ENCODE results near the gene FADS2. TPM values are rescaled to one million over a fixed set of nuclear protein-coding genes. Genes with fewer than 3 reads are reported as not detected.
A peak's percentile ranks its signal among the peaks of the same experiment; 100 is the strongest.

FADS2 gene
- total and polyA plus RNA-seq, 9 of the 15 experiments (the other 6 are each of a cell fraction or from before 2014, with no cell fraction given) = 2.9 to 42.8 (median 16.2) TPM

DNA sequence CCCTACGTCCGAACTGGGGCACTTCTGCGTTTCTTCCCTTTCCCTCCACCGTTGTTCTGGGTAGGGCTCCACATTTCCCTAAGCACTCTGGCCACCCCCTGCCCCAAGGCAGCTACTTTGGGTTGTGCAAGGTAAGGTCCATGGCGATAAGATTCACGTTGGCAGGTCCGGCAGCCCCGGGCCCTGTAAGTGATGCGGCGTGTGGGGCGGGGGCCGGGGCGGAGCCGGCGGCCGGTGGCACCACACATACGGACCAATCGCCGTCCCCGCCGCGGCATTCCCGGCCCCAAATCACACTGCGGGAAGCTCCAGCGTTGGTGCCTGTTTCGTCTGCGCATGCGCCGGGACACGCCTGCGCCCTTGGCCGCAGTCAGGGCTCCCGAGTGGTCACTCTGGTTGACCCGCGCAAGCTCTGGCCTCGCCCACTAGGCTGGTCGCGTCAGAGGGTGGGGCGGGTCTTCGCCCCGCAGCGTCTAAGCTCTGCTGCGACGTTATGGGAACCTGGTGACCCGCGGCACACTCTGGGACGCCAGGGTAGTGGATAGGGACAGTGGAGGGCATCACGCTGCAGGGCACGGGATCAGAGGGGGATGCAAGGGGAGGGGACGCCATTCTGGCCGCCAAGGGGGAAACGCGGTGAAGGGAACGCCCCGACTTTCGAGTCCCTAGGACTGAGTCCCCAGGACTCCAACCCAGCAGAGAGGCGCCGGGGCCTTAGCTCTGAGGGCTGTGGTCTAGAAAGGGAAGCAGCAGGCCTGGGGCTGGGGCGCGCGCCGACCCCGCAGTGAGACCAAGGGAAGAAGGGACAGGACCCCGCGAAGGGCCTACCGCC is 12.9 kb upstream of the FADS2 start (continued):
- peak; percentile 54; the same call in 1 of the 2 replicates for TF ChIP-seq ZNF589 (CRISPR knock-in tag; IDR thresholded peaks at IDR 0.05; ENCODE audit: low read depth)
- TF ChIP-seq MAZ (CRISPR knock-in tag; conservative IDR thresholded peaks at IDR 0.05 in 1 of 2, IDR thresholded peaks at IDR 0.05 in 1 of 2) = peak in 1 of 2 experiments; percentile 84; a peak in 3 of 4 replicates
- TF ChIP-seq ZNF75A (CRISPR knock-in tag; IDR thresholded peaks at IDR 0.05) = 0 out of 2 replicates have a peak, but pooled peaks have one; percentile 37
- no peak for TF ChIP-seq ZNF644 (tag; IDR thresholded peaks at IDR 0.05; ENCODE audit: low read depth)
- TF ChIP-seq, protein P1, sequence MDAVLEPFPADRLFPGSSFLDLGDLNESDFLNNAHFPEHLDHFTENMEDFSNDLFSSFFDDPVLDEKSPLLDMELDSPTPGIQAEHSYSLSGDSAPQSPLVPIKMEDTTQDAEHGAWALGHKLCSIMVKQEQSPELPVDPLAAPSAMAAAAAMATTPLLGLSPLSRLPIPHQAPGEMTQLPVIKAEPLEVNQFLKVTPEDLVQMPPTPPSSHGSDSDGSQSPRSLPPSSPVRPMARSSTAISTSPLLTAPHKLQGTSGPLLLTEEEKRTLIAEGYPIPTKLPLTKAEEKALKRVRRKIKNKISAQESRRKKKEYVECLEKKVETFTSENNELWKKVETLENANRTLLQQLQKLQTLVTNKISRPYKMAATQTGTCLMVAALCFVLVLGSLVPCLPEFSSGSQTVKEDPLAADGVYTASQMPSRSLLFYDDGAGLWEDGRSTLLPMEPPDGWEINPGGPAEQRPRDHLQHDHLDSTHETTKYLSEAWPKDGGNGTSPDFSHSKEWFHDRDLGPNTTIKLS (IDR thresholded peaks at IDR 0.05; ENCODE audit: borderline replicate concordance, low read depth) = peak; percentile 68
- no peak for TF ChIP-seq TEAD2 (tag; IDR thresholded peaks at IDR 0.05)
- TF ChIP-seq NR2C2 (CRISPR knock-in tag; IDR thresholded peaks at IDR 0.05) = no peak; the same call in 1 of the 2 replicates
- TF ChIP-seq NR2C2 (tag; IDR thresholded peaks at IDR 0.05) = peak; percentile 80
- TF ChIP-seq, protein P2, sequence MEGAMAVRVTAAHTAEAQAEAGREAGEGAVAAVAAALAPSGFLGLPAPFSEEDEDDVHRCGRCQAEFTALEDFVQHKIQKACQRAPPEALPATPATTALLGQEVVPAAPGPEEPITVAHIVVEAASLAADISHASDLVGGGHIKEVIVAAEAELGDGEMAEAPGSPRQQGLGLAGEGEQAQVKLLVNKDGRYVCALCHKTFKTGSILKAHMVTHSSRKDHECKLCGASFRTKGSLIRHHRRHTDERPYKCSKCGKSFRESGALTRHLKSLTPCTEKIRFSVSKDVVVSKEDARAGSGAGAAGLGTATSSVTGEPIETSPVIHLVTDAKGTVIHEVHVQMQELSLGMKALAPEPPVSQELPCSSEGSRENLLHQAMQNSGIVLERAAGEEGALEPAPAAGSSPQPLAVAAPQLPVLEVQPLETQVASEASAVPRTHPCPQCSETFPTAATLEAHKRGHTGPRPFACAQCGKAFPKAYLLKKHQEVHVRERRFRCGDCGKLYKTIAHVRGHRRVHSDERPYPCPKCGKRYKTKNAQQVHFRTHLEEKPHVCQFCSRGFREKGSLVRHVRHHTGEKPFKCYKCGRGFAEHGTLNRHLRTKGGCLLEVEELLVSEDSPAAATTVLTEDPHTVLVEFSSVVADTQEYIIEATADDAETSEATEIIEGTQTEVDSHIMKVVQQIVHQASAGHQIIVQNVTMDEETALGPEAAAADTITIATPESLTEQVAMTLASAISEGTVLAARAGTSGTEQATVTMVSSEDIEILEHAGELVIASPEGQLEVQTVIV (CRISPR knock-in tag; IDR thresholded peaks at IDR 0.05; ENCODE audit: borderline replicate concordance) = no peak
- peak; percentile 85 for TF ChIP-seq GATAD2A (IDR thresholded peaks at IDR 0.05)
- peak; percentile 92 for TF ChIP-seq CEBPB (tag; IDR thresholded peaks at IDR 0.05)
- peak; percentile 99 for TF ChIP-seq SREBF1 (IDR thresholded peaks at IDR 0.05; ENCODE audit: borderline replicate concordance, low read depth, low read length)
- peak; percentile 9; the same call in 1 of the 2 replicates for TF ChIP-seq FOXM1 (IDR thresholded peaks at IDR 0.05; ENCODE audit: low read depth)
- TF ChIP-seq FOXM1 (CRISPR knock-in tag; IDR thresholded peaks at IDR 0.05; ENCODE audit: low read depth) = peak; percentile 38; the same call in 1 of the 2 replicates
